Gastrocnemius medialis (tissue), 4 donors: ENCODE results near the gene PTBP1.

ENCODE experiments used
- POLR2A ChIP-seq, 2 donors: fragments of 450-650 bp; IDR thresholded peaks; one replicate each; pipeline ENCODE4 v1.6.1; 2017; ENCODE audit warnings: antibody characterized with exemption in 2 of 2, mild to moderate bottlenecking in 2 of 2, moderate library complexity in 2 of 2
- TF ChIP-seq, protein P1 (sequence below), 5 experiments: fragments of 450-650 bp in 3 of 5; fragments of 200-600 bp in 2 of 5; sonication (generic) in 2 of 5; IDR thresholded peaks in 4 of 5; conservative IDR thresholded peaks in 1 of 5; 1 replicate in 4 of 5; 2 replicates in 1 of 5; pipeline ENCODE4 v1.5.1; 2016 to 2019; ENCODE audit warnings: antibody characterized with exemption in 5 of 5, mild to moderate bottlenecking in 3 of 5, moderate library complexity in 3 of 5

DNA sequence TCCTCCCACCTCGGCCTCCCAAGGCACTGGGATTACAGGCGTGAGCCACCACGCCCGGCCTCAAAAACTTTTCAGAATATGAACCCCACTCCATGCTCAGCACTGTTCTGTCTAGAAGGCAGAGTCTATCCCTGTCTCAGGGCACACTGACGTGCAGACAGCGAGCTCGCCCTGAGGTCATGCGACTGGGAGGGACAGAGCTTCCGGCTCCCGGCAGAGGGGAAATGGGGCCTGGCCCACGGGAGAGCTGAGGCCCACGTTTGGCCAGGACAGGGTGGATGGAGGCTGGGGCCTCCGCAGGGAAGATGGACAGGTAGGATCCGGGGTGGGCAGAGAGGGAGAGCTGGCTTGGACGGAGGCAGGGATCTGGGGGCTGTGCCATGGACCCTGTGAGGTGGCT is 27.6 kb downstream of the PTBP1 start:
- TF ChIP-seq, protein P1, sequence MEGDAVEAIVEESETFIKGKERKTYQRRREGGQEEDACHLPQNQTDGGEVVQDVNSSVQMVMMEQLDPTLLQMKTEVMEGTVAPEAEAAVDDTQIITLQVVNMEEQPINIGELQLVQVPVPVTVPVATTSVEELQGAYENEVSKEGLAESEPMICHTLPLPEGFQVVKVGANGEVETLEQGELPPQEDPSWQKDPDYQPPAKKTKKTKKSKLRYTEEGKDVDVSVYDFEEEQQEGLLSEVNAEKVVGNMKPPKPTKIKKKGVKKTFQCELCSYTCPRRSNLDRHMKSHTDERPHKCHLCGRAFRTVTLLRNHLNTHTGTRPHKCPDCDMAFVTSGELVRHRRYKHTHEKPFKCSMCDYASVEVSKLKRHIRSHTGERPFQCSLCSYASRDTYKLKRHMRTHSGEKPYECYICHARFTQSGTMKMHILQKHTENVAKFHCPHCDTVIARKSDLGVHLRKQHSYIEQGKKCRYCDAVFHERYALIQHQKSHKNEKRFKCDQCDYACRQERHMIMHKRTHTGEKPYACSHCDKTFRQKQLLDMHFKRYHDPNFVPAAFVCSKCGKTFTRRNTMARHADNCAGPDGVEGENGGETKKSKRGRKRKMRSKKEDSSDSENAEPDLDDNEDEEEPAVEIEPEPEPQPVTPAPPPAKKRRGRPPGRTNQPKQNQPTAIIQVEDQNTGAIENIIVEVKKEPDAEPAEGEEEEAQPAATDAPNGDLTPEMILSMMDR (IDR thresholded peaks at IDR 0.05 in 4 of 5, conservative IDR thresholded peaks at IDR 0.05 in 1 of 5), result no peak
- no peak for TF ChIP-seq POLR2A (IDR thresholded peaks at IDR 0.05)
